Neural progenitor cell (in vitro differentiated cells): Measurements from ENCODE around the gene CD9.

Experiments used
- EZH2 ChIP-seq: fragments of 200-600 bp; sonication (generic); IDR thresholded peaks from 2 replicates; pipeline ENCODE4 v1.6.1; 2017; ENCODE audit warnings: antibody characterized with exemption, mild to moderate bottlenecking, moderate library complexity
- TF ChIP-seq, protein P1 (sequence below): fragments of 200-600 bp; sonication (generic); IDR thresholded peaks from 2 replicates; pipeline ENCODE4 v1.5.1; 2017; ENCODE audit warnings: antibody characterized with exemption, mild to moderate bottlenecking

DNA sequence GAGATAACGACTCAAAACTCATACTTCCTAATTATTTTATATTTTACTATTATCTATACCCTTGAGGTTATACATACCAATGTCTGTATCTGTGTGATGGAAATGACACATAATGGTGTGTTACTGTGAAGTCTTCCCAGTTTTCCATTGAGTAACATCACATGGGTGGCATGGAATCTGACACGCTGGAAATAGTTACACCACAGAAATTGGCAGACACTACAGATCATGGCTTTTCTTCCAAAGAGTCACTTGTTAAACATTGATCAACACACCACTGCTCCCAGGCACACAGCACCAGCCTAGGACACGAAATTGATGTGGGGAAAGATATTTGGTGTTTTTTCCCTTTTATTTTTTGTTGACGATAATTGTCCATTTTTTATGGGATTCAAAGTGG is 42.7 kb upstream of the CD9 start:
- no peak for TF ChIP-seq EZH2
- TF ChIP-seq, protein P1, sequence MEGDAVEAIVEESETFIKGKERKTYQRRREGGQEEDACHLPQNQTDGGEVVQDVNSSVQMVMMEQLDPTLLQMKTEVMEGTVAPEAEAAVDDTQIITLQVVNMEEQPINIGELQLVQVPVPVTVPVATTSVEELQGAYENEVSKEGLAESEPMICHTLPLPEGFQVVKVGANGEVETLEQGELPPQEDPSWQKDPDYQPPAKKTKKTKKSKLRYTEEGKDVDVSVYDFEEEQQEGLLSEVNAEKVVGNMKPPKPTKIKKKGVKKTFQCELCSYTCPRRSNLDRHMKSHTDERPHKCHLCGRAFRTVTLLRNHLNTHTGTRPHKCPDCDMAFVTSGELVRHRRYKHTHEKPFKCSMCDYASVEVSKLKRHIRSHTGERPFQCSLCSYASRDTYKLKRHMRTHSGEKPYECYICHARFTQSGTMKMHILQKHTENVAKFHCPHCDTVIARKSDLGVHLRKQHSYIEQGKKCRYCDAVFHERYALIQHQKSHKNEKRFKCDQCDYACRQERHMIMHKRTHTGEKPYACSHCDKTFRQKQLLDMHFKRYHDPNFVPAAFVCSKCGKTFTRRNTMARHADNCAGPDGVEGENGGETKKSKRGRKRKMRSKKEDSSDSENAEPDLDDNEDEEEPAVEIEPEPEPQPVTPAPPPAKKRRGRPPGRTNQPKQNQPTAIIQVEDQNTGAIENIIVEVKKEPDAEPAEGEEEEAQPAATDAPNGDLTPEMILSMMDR = no peak
